Measurements from ENCODE around the gene OR6C76.
"Not testable (repeated sequence)": the region's sequence is repeated elsewhere in the genome, so short reads cannot be mapped to it uniquely, and the experiment has no call there.

- not testable (repeated sequence) for TF ChIP-seq CTCF (IDR thresholded peaks at IDR 0.05; ENCODE audit: low read depth, low read length); EZH2phosphoT487 (IDR thresholded peaks at IDR 0.05; ENCODE audit: low read depth)
Measured at GRCh38 chr12:55464926-55465325, 38.9 kb downstream of the OR6C76 start.
